GM18519 (cell line): ENCODE data around the gene RASGEF1B.
"Not testable (repeated sequence)": the region's sequence is repeated elsewhere in the genome, so short reads cannot be mapped to it uniquely, and the experiment has no call there.

Experiments used
- ATAC-seq: cut with Tn5 transposase; IDR thresholded peaks from one replicate; pipeline ENCODE4 v1.9.1; 2021; ENCODE audit warnings: mild to moderate bottlenecking, moderate library complexity; ENCODE audit not compliant: unreplicated experiment, low FRiP score

RASGEF1B gene

GRCh38 chr4:81436096-81436495 lies 35.6 kb downstream of the RASGEF1B start:
- ATAC-seq: no peak

- ATAC-seq: no peak
Measured at GRCh38 chr4:81432825-81433224, 38.9 kb downstream of the RASGEF1B start.

DNA sequence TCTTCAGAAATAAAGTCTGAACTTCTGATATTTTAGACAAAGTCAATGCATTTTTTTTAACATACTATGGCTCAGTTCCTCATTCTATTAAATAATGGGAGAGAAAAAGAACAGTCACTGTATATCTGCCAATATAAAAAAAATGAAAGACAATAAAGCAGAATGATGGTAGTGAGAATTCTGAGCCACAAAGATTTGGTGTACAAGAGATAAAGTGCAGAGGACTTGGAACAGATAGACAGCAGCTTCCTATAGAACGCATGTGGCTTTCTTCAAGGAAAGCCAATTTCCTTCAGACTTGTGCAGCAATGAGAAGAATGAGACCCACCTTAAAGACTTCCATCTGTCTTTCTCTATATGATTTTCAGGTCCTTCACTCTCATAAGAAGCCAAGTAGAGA lies 39.7 kb downstream of the RASGEF1B start:
- ATAC-seq: no peak

DNA sequence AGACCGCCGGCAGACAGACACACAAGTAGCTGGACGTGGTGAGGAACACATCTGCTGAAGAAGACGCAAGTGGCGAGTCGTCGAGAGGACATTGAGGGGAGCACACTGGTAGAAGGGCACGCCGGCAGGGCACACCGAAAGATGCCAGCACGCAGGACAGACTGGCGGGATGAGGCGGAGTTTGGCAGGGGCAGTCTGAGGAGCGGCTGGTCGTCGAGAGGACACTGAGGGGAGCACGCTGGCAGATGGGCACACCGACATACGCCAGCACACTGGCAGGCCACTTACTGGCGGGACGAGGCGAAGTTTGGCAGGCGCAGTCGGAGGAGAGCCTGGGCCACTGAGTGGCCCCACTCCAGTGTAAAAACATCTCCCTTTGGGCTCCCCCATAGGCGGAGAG lies 42.1 kb downstream of the RASGEF1B start:
- ATAC-seq: no peak

DNA sequence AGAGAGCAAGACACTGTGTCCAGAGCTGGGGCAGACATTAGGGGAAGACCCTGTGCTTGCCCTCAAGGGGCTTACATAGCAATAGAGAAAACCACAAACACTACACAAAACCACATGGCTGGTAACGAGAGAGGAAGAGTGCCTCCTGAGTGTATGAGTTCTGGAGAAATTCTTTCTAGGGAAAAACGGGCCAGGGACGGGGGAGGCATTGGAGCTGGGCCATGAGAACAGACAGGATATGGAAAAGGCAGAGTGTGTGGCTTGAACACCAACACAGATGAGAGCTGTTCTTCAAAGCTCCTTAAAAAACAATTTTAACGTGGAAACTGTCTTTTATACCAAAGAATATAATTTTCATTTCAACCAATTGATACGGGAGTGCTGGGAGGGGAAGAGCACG lies 42.7 kb downstream of the RASGEF1B start:
- no peak for ATAC-seq

DNA sequence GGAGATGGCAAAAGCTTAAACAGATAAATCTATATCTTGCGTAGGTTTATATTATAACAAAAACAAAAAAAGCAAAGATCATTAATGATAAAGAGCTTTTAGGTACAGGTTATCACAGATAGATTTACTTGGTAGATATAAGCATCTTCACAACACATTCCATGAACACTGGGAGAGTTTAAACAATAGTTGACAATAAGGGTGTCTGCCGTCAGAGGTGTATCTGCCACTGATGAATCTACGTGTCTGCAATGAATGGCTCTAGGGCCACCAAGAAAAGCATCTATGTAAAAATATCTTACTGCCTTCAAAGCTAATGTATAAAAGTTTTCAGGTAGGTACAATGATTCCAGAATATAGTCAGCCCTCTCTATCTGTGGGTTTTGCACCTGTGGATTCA lies 43.7 kb downstream of the RASGEF1B start:
- ATAC-seq: no peak

DNA sequence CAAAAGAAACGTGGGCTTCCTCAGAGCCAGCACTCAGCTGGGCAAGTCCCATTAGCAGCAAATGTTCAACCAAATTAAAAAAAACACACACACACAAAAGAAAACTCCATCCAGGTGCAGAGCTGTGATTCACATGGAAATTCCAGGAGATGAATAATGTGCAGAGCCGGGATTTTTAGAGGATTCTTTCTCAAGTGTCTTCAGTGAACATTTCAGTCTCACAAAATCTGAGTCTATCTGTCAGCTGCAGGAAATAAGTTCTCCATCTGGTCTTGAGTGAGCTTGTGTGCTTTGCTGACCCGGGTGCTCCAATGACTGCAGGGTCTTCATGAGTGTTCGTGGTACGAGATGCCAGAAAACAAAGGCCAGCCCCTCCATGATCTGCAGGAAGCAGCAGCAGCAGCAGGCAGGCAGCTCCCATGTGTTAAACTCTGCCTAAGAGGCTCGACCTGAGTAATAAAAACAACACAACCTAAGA lies 44.3 kb downstream of the RASGEF1B start:
- ATAC-seq: no peak

- no peak for ATAC-seq
Measured at GRCh38 chr4:81426770-81427289, 44.9 kb downstream of the RASGEF1B start.

DNA sequence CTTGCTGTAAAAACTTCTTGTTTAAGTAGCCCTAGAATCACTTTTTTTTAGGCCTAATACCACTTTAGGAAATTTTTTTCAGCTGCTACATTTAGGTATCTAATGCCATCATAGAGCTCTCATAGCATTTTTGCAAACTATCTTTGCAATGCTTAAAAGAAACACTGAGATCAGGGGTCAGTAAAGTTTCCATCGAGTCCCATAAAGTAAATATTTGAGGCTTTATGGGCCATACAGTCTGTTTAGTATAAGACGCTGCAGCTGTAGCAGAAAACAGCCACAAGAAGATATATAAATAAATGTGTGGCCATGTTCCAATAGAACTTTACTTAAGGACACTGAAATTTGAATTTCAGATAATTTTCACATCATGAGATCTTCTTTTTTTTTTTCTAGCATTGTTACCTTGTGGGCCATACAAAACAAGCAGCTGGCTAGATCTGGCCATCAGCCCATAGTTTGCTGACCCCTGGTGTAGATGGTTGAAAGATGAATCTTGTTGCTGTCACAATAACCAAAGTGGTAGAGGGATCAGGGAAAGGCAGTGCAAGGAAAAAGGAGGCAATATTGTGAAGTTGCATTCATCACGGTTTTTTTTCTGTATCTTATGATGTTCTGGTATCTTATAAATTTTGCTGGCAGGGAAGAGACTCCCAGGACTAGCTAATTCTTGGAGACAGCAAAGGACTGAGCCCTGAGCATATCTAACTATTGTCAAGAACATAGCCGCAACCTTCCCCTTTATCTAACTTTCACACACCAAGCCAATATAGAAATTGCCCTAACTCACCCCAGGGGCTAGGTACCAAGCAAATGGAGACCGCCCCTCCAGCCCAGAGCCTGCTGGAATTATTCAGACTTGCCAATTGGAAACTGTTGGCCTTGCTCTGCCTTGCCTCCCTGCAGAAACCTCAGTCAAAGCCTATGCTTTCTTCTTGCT lies 46.6 kb downstream of the RASGEF1B start:
- ATAC-seq: no peak

DNA sequence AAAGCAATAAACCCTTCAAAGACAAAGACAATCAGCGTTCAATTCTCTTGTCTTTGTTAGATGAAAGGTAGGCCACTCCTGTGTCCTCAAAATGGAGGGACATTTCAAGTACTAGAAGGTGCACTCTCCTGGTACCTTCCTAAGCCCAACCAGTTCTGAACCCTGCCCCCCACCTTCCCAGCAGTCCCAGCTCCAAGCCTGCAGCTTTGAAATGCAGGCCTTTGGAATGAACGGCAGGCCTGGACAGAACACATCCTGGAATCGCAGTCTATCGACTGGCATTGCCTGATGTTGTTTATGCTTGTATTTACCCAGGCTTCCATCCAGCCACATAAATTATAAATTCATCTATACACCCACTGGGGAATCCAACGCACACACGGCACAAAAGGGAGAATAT lies 47.4 kb downstream of the RASGEF1B start:
- ATAC-seq: no peak

DNA sequence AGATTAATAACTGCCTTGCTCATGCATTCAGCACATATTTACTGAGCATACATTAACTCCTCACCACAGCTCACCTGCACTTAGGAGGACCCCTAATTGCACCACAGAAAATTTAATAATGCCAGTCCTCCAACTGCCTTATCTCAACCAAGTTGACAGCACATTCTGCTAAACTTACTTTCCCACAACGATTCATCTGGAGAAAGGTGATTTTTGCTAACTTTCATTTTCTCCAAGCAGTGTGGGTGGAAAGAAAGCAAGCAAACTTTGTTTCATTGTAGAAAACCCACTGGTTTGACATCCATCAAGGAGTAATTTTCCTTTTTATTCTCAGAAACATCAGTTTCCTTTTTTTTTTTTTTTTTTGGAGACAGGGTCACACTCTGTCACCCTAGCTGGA lies 49.1 kb downstream of the RASGEF1B start:
- no peak for ATAC-seq

DNA sequence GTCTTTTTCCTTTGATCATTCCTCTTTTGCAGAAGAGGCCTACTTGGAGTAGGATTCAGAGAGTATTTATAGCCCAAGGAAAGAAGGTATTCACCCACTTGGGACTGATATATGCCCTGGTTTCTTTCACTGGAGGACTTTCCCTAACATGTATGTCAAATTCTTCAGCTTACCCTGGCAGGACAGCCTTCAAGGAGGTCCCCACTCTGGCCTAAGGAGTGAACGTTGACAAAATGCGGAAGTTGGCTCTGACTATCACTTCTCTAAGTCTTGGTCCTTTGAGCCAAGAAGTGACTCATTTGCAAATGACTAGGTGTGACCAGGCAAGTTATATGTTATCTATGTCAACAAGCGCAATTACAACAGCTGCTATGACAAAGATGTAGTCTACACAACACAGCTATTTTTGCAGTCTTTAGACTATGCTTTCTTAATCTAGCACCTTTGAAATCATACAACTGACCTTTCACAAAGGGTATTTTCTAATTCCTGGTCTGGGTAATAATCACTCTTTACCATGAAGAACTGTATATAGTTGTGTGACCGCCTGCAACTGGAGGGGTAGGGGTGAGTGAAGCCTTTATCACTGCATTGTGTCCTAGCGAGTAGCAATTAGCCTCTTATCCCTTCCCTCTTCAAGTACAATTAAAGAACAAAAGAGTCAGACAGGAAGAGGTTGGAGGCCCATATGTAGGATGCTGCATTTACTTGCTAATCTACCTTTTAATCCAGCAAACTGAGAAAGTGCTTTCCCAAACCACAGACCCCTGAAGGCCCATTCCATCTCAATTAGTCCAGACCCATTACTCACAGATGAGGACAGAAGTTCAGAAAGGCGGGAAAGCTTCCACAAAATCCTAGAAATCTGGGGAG lies 50.1 kb downstream of the RASGEF1B start:
- peak; percentile 99 for ATAC-seq

DNA sequence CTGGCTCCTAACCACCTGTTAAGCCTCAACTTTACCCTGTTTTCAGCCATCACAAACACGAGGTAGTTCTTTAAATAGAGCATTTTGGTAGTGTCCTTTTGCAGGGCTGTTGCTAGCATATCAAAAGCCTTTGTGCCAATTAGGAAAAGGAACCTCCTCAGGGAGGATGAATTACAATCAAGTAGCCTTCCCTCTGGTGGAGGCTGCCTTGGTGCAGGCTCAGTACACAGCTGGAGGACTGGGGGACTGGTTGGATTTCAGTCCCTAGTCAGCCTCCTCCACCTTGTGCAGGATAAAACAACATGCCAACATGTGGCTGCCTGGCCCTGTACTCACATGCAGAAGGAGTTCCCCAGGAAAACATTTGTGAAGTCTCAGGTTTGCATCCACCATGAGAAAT lies 53.1 kb downstream of the RASGEF1B start:
- ATAC-seq: no peak

DNA sequence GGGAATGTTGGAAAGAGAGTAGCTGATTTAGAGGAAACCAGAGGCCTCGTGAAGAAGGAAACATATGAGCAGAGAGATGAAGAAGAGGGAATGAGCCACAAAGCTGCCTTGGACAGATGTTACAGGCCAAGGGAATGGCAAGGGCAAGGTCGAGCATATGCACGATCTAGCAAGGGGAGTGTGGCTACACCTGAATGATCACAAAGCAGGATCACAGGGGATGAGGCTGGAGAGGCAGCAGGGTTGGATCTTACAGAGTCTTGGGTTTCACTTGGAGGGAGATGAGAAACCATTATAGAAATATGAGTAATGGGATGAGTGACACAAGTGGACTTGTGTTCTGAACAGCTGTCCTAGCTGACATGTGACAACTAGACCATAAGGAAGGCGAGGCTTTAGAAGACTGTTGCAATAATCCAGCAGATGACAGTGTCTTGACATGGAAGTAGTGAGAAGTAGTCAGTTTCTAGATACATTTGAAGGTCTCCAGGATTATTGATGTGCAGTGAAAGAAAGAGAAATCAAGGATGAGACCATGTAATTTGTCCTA lies 58.7 kb downstream of the RASGEF1B start:
- no peak for ATAC-seq

GRCh38 chr4:81410680-81411079 lies 61.0 kb downstream of the RASGEF1B start:
- no peak for ATAC-seq

GRCh38 chr4:81409836-81410235 lies 61.9 kb downstream of the RASGEF1B start:
- ATAC-seq: no peak

GRCh38 chr4:81408341-81408740 lies 63.4 kb downstream of the RASGEF1B start:
- no peak for ATAC-seq

- no peak for ATAC-seq
Measured at GRCh38 chr4:81407726-81408125, 64.0 kb downstream of the RASGEF1B start.

- ATAC-seq: not testable (repeated sequence)
Measured at GRCh38 chr4:81406481-81406880, 65.2 kb downstream of the RASGEF1B start.

DNA sequence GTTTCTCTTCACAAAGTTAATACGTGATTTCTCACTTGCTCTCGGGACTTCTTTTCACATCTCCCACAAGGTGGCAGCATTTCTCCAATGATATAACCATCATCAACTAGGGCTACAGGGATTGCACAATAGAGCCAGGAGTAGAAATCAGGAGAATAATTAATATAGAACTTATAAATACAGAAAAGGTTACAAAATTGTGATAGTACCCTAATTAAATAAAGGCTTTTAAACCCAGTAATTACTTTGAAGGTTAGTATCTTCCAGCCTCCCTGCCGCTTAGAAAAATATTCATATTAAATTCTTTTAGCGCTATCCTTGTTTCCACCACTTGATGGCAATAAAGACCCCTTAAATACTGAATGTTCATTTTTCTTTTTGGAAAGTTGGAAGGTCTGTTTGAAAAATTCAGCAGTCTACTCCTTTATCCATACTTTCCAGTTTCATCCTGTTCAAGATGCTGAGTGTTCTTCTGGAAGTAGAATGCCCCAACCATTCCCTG lies 65.8 kb downstream of the RASGEF1B start:
- peak; percentile 61 for ATAC-seq

DNA sequence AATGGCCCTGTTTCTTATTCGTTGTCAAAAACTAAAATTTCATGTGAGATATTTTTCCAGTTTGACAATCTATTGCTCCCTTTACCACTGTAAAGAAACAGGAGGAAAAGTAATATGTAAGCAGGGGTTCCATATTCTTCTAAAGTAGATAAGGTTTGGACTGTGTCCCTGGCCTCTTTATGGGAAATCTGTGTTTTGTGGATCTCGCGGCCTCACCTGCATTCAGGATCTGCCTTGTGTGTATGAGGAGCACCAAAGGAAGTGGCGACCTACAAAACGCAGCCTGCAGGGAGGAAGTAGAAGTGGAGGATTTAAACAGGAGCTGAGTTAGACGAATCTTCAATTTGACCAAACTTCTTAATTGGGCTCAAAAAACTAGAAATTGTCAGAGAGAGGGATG lies 67.0 kb downstream of the RASGEF1B start:
- no peak for ATAC-seq
